Activated naive CD4-positive, alpha-beta T cell treated with anti-CD3 and anti-CD28 coated beads, Interleukin-2, amount 50 U/mL, for 24 hours (primary cell): ENCODE measurements around the gene MYH9.
"Not testable (repeated sequence)": the region's sequence is repeated elsewhere in the genome, so short reads cannot be mapped to it uniquely, and the experiment has no call there.

Source experiments
- H3K27ac Mint-ChIP-seq: one replicate; pipeline ENCODE4 v1.8.0; 2021; ENCODE audit warnings: mild to moderate bottlenecking, mixed read lengths
- H3K27me3 Mint-ChIP-seq: one replicate; pipeline ENCODE4 v1.8.0; 2021; ENCODE audit warnings: mixed read lengths
- H3K36me3 Mint-ChIP-seq: one replicate; pipeline ENCODE4 v1.8.0; 2021; ENCODE audit warnings: mixed read lengths
- H3K4me1 Mint-ChIP-seq: one replicate; pipeline ENCODE4 v1.8.0; 2021; ENCODE audit warnings: mixed read lengths
- H3K4me3 Mint-ChIP-seq: one replicate; pipeline ENCODE4 v1.8.0; 2021; ENCODE audit warnings: mild to moderate bottlenecking, mixed read lengths
- H3K9me3 Mint-ChIP-seq: one replicate; pipeline ENCODE4 v1.8.0; 2021; ENCODE audit warnings: mixed read lengths

Gene MYH9

DNA sequence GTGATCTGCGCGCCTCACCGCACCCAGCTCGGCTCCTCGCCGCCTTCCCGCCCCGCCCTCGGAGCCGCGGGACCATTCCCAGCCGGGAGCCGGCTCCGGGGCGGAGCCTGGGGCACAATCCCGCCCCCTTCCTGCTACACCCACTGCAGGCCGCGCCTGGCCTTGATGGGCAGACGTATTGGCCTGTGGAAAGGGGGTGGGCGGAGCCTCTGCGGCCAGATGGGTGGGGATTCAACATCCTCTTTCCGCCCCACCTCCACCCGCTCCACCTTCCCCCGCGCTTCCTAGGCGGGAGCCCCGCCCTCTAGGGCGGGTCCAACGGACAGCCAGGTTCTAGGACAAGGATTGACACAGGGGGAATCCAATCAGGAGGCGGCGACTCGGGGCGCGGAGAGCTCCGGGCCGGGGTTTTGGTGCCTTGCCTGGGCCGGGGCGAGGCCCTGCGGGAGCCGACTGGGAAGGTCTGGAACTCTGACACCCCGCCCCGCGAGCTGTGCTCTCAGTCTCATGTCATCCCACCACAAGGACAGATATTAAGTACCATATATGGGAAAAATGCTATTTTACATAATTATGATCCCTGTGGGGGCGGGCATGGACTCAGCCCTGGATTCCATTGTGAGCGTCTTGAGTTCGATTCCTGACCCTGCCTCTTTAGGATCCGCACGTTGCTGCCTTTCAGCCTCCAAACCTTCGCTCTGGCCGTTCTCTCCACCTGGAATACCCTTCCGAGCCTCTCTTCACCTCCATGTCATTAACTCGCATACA lies at the start of gene MYH9:
Gene MYH9, minus strand, starts transcription at position 9 of the 768 bp plus-strand sequence. CDS start 38,731 bp downstream, outside the sequence.
- H3K4me1 Mint-ChIP-seq = peaks cover 33% of the 10 kb centered on the region
- no peaks in the 10 kb centered on the region for H3K9me3 Mint-ChIP-seq
- peaks cover 19% of the 10 kb centered on the region for H3K36me3 Mint-ChIP-seq
- no peaks in the 10 kb centered on the region for H3K27me3 Mint-ChIP-seq
- peak within 1 kb of the TSS; percentile 99 for H3K27ac Mint-ChIP-seq
- peak within 1 kb of the TSS; percentile 100 for H3K4me3 Mint-ChIP-seq

DNA sequence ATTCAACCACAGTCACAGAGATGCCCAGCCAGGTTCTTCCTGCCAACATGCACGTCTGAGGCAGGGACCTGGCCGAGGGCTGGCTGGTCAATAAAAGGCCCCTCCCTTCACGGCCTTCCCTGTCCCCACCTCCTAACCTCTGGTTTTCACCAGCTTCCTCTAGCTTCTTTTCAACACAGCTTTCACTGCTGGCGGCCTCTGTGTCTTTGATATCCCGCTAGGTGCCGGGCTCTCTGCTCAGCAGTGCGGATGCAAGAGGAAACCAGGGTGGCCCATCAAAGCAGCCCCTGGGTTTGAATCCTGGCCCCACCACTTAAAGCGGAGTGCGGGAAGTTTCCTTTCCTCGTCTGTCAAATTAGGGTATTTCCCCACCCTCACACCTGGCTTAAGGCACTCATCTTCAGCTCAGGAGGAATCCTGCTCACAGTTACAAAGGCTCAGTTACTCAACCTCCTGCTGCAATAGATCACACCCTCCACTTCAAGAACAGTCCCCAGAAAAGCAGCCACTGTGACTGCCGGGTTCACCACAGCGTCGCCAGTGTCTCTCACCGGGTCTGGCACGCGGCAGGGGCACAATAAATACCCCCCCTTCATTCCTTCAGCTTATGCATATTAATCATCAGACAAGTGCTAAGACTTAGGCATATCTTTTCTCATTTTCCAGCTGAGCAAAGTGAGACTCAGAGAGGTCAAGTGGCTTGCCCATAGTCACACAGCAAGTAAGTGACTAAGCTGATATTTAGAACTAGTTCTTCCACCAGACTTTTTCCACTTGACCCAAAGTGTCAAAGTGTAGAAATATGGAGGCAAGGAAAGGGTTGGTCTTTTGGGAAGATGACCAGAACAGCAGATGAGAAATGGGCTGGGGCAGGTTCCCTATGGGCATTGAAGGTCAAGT lies 48.0 kb upstream of the MYH9 start:
- peaks cover 44% of the 10 kb centered on the region for H3K4me1 Mint-ChIP-seq
- peak overlapping the region; percentile 45 for H3K4me3 Mint-ChIP-seq
- no peaks in the 10 kb centered on the region for H3K9me3 Mint-ChIP-seq
- peak overlapping the region; percentile 95 for H3K27ac Mint-ChIP-seq
- H3K36me3 Mint-ChIP-seq = no peaks in the 10 kb centered on the region
- no peaks in the 10 kb centered on the region for H3K27me3 Mint-ChIP-seq

DNA sequence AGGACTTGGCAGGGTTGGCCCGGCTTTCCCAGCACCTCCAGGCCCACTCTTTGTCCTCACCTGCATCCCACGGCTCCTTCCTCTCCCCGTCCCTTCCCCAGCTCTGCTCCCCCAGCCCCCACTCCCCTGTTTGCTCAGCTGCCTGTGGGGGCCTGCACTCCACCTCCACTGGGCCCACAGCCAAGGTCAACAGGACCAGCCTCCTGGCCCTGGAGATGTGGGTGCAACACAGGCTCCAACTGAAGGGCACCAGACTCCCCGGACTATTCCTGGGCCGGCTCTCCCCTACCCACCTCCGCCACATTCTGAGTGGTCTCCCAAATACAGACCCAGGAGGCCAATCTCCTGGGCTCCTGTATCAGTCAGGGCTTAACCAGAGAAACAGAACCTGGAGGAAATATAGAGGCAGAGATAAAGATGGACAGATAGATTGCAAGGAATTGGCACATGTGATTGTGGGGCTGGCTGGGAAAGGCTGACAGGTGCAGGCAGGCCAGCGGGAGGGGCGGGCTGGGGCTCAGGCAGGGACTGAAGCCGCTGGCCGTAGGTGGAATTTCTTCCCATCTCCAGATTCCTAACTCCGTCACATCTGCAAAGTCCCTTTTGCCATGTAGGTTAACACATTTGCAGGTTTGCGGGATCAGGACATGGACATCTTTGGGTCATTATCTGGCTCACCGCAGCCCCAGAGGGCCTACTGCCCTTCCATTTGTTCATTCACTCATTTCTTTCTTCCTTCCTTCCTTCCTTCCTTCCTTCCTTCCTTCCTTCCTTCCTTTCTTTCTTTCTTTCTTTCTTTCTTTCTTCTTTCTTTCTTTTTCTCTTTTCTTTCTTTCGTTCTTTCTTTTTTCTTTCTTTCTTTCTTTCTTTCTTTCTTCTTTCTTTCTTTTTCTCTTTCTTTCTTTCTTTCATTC lies 45.8 kb upstream of the MYH9 start:
- H3K4me3 Mint-ChIP-seq = no peak overlapping the region
- no peaks in the 10 kb centered on the region for H3K9me3 Mint-ChIP-seq
- H3K27me3 Mint-ChIP-seq = no peaks in the 10 kb centered on the region
- peak overlapping the region; percentile 83 for H3K27ac Mint-ChIP-seq
- H3K36me3 Mint-ChIP-seq = no peaks in the 10 kb centered on the region
- peaks cover 29% of the 10 kb centered on the region for H3K4me1 Mint-ChIP-seq

DNA sequence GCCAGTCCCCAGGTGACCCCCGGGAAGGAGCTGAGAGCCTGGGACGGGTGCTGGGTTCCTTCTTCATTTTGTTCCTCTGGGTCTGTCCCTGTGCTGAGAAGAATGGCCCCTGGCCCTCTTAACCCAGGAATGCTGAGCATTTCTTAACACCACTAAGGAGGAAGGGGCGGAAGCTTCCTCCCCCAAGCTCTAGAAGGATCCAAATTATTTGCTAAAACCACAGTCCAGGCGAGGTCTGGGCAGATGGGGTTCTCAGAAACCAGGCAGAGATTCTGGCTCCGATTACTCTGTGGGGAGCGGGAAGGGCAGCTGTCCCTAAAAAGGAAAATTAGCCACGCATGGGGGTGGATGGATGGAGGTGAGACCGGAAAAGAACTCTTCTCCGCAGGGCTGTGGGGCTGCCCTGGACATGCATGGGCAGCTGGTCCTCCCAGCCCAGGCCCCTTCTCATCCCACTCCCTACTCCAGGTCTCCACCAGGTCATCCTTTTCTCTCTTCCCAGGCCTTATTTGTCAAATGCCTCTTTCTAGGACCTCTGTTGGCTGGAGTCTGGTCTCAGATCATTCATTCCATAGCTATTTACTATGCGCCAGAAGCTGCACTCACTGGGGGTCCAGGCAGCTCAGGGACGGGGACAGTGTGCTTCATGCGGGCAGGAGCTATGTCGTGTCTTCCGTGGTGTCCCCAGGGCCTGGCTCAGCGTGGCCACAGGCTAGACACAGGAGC lies 45.0 kb upstream of the MYH9 start:
- Mint-ChIP-seq H3K4me3 (no peak overlapping the region), H3K9me3 (no peaks in the 10 kb centered on the region), H3K27me3 (no peaks in the 10 kb centered on the region), H3K4me1 (peaks cover 28% of the 10 kb centered on the region), H3K36me3 (no peaks in the 10 kb centered on the region), H3K27ac (peak overlapping the region; percentile 17)

DNA sequence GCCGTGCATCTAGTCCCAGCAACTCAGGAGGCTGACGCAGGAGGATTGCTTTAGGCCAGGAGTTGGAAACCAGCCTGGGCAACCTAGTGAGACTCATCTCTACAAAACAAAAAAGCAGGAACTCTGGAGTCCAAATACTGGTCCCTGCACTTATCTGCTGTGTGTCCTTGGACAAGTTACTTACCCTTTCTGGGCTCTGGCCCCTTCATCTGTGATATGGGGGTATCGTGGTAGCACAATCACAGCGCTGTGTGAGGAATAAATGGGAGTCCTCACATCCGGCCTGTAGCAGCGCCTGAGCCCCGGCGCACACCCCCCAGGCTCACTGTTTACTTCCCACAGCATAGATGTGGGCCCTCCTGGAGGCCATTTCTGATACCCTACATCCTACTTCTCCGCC lies 44.2 kb upstream of the MYH9 start:
- Mint-ChIP-seq H3K27me3 (no peaks in the 10 kb centered on the region), H3K4me1 (peaks cover 29% of the 10 kb centered on the region), H3K27ac (no peak overlapping the region), H3K9me3 (no peaks in the 10 kb centered on the region), H3K4me3 (no peak overlapping the region), H3K36me3 (no peaks in the 10 kb centered on the region)

GRCh38 chr22:36430863-36431262 lies 43.1 kb upstream of the MYH9 start:
- H3K4me1 Mint-ChIP-seq = peaks cover 28% of the 10 kb centered on the region

GRCh38 chr22:36427952-36428351 lies 40.2 kb upstream of the MYH9 start:
- not testable (repeated sequence) for H3K27me3 Mint-ChIP-seq, H3K36me3 Mint-ChIP-seq, H3K4me3 Mint-ChIP-seq, H3K9me3 Mint-ChIP-seq
- Mint-ChIP-seq H3K27ac (peak overlapping the region; percentile 41), H3K4me1 (peaks cover 30% of the 10 kb centered on the region)

More at GRCh38 chr22:36430863-36431262, 43.1 kb upstream of the MYH9 start:
- no peaks in the 10 kb centered on the region for H3K27me3 Mint-ChIP-seq
- no peak overlapping the region for H3K4me3 Mint-ChIP-seq
- no peaks in the 10 kb centered on the region for H3K36me3 Mint-ChIP-seq
- H3K27ac Mint-ChIP-seq = no peak overlapping the region
- no peaks in the 10 kb centered on the region for H3K9me3 Mint-ChIP-seq

DNA sequence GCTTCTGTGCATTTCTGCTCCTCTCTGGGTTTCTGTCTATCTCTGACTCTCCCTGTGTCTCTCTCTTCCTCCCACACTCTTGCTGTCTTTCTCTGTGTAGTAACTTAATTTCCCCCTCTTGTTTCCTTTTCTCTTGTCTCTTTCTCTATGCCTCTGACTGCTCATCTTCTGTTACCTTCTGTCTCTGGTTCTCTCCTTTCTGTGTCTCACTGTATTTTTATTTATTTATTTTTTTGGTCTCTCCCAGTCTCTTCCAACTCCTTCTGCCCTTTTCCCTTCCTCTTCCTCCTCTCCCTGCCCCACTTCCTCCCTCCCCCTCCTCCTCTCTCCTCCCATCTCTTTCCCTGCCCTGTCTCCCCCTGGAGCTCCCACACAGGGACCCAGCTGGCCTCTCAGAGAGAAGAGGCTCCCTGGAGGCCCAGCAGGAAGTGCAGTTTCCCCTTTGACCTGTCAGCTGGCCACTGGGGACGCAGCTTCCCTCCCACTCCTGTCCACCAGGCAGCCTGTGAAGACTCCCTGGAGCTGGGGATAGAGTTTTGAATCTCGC lies 38.3 kb upstream of the MYH9 start:
- peak overlapping the region; percentile 53 for H3K4me3 Mint-ChIP-seq
- H3K9me3 Mint-ChIP-seq = no peaks in the 10 kb centered on the region
- H3K27ac Mint-ChIP-seq = peak overlapping the region; percentile 80
- H3K4me1 Mint-ChIP-seq = peaks cover 30% of the 10 kb centered on the region
- no peaks in the 10 kb centered on the region for H3K36me3 Mint-ChIP-seq
- no peaks in the 10 kb centered on the region for H3K27me3 Mint-ChIP-seq

GRCh38 chr22:36424901-36425579 lies 37.3 kb upstream of the MYH9 start:
- H3K4me1 Mint-ChIP-seq = peaks cover 30% of the 10 kb centered on the region
- H3K27ac Mint-ChIP-seq = peak overlapping the region; percentile 86

GRCh38 chr22:36424466-36424865 lies 36.7 kb upstream of the MYH9 start:
- H3K9me3 Mint-ChIP-seq, H3K27ac Mint-ChIP-seq, H3K36me3 Mint-ChIP-seq, H3K27me3 Mint-ChIP-seq, H3K4me3 Mint-ChIP-seq: not testable (repeated sequence)
- peaks cover 32% of the 10 kb centered on the region for H3K4me1 Mint-ChIP-seq

More at GRCh38 chr22:36424901-36425579, 37.3 kb upstream of the MYH9 start:
- Mint-ChIP-seq H3K36me3 (no peaks in the 10 kb centered on the region), H3K27me3 (no peaks in the 10 kb centered on the region), H3K9me3 (no peaks in the 10 kb centered on the region), H3K4me3 (peak overlapping the region; percentile 42)

DNA sequence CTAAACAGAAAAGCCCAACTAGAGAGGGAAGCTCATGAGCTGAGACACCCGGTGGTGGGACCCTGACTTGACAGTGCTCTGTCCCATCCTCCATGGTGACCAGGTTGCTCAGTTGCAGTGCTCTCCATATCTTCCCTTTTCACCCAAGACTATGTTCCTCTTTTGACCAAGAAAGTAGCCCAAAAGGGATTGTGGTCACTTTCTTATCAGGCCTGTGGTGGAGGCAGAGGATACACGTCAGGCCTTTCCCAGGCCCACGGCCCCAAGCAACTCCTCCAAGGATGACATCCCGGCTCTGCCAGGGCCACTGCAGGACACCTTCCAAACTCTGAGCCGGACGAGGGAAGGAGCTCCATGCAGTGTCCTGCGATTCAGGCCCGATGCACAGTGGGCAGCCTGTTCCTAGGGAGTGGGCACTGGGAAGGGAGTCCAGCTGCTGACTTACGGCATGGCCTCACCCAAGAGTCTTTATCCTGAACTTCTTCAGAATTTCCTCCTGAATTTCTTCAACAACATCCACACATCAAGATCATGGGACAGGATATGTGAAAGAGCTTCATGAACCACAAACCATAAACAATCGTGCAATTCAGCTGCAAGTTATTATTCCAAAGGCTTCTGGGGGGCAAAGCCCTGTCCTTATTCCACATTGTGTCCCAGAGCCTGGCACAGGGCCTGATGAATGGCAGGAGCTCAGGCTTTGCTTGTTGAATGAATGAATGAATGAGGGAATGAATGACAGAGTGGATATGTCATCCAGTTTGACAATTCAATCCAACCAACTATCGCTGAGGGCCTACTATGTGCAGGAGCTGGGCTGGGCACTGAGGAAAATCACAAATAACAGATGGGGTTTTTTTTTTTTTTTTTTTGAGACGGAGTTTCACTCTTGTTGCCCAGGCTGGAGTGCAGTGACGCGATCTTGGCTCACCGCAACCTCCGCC lies 36.0 kb upstream of the MYH9 start:
- Mint-ChIP-seq H3K27me3 (no peaks in the 10 kb centered on the region), H3K27ac (peak overlapping the region; percentile 23), H3K9me3 (no peaks in the 10 kb centered on the region), H3K36me3 (no peaks in the 10 kb centered on the region), H3K4me1 (peaks cover 37% of the 10 kb centered on the region), H3K4me3 (no peak overlapping the region)

GRCh38 chr22:36422287-36423014 lies 34.7 kb upstream of the MYH9 start:
- Mint-ChIP-seq H3K9me3 (no peaks in the 10 kb centered on the region), H3K36me3 (no peaks in the 10 kb centered on the region), H3K4me1 (peaks cover 35% of the 10 kb centered on the region), H3K27me3 (no peaks in the 10 kb centered on the region), H3K27ac (no peak overlapping the region), H3K4me3 (no peak overlapping the region)
